SKM-1 (cell line): ENCODE results near the gene MANF.

Experiments
- DNase-seq: peaks from one replicate; lab custom pipeline; 2025; ENCODE audit not compliant: unreplicated experiment; lab: John Stamatoyannopoulos, UW

Gene MANF

GRCh38 chr3:51389423-51390183, 4.5 kb downstream of the MANF start:
- no peak for DNase-seq

GRCh38 chr3:51390246-51391074, 5.4 kb downstream of the MANF start:
- DNase-seq, result no peak

GRCh38 chr3:51391075-51391565, 6.0 kb downstream of the MANF start, which contains the start of gene RBM15B:
RBM15B (plus strand) TSS chr3:51391285; CDS start chr3:51391400, 115 bp downstream.
- peak; percentile 72 for DNase-seq

- DNase-seq, result no peak
These were observed 6.7 kb downstream of the MANF start for GRCh38 chr3:51391566-51392354.

- no peak for DNase-seq
These were observed 7.5 kb downstream of the MANF start for GRCh38 chr3:51392355-51393133.

- no peak for DNase-seq
These were observed 8.0 kb downstream of the MANF start for GRCh38 chr3:51393134-51393495.

- DNase-seq, result no peak
These were observed 8.5 kb downstream of the MANF start for GRCh38 chr3:51393564-51393963.

- no peak for DNase-seq
These were observed 9.4 kb downstream of the MANF start for GRCh38 chr3:51394541-51394940.

GRCh38 chr3:51395493-51396213, 10.6 kb downstream of the MANF start:
- DNase-seq, result no peak

- no peak for DNase-seq
These were observed 11.3 kb downstream of the MANF start for GRCh38 chr3:51396401-51396800.

- DNase-seq, result no peak
These were observed 12.3 kb downstream of the MANF start for GRCh38 chr3:51397392-51397791.

- DNase-seq, result no peak
These were observed 13.7 kb downstream of the MANF start for GRCh38 chr3:51398595-51399310.

GRCh38 chr3:51400166-51400565, 15.1 kb downstream of the MANF start:
- no peak for DNase-seq

GRCh38 chr3:51401735-51402134, 16.6 kb downstream of the MANF start:
- DNase-seq, result peak; percentile 29

- no peak for DNase-seq
These were observed 18.6 kb downstream of the MANF start for GRCh38 chr3:51403675-51404074.

GRCh38 chr3:51408021-51408420, 22.9 kb downstream of the MANF start:
- DNase-seq, result no peak

GRCh38 chr3:51408813-51409212, 23.7 kb downstream of the MANF start:
- no peak for DNase-seq

- no peak for DNase-seq
These were observed 37.1 kb downstream of the MANF start for GRCh38 chr3:51422211-51422610.

- no peak for DNase-seq
These were observed 41.8 kb downstream of the MANF start for GRCh38 chr3:51426921-51427320.
